Caco-2 (cell line): Measurements from ENCODE around the gene TRPM2. TPM values are rescaled to one million over a fixed set of nuclear protein-coding genes. Genes with fewer than 3 reads are reported as not detected.
A peak's percentile ranks its signal among the peaks of the same experiment; 100 is the strongest.

Experiments
- BruUV-seq: library from RNA; stranded (reverse); fragments of 400-500 nt; replicated peaks from 2 replicates; lab custom pipeline; 2021; lab: Mats Ljungman, UMichigan
- CTCF ChIA-PET: fragments of 300-600 bp; sonication (Branson Sonifier 250); formaldehyde crosslinking; loops from one replicate; lab custom pipeline; 2022; ENCODE audit warnings: antibody characterized with exemption; lab: Charles Lee
- POLR2A ChIA-PET: fragments of 300-600 bp; sonication (Branson Sonifier 250); formaldehyde crosslinking; loops from one replicate; lab custom pipeline; 2022; ENCODE audit warnings: antibody characterized with exemption; lab: Charles Lee
- DNase-seq, 2 experiments: peaks; one replicate each; pipeline versions ENCODE4 v3.0.0 to v3.0.0-alpha.2; 2020 to 2022
- H3K27me3 ChIP-seq: replicated peaks from 2 replicates; pipeline ENCODE4 v1.6.0; 2011; ENCODE audit warnings: low read length; ENCODE audit not compliant: control insufficient read depth, insufficient read depth
- H3K36me3 ChIP-seq: 2 replicates; pipeline ENCODE4 v1.5.1; 2011; ENCODE audit warnings: low read length; ENCODE audit not compliant: control insufficient read depth, insufficient read depth
- H3K4me1 ChIP-seq: fragments of 250-450 bp; sonication (Bioruptor Pico); 2 replicates; pipeline ENCODE4 v1.5.1; 2020; ENCODE audit warnings: mild to moderate bottlenecking
- H3K4me3 ChIP-seq: 2 replicates; pipeline ENCODE4 v1.5.1; 2011; ENCODE audit warnings: low read depth, mild to moderate bottlenecking, control low read depth, low read length
- H3K9me3 ChIP-seq: fragments of 250-450 bp; sonication (Bioruptor Pico); 2 replicates; pipeline ENCODE4 v1.5.1; 2020; ENCODE audit warnings: mild to moderate bottlenecking, moderate library complexity
- H3K27ac Mint-ChIP-seq: one replicate; pipeline ENCODE4 v1.8.0; 2022; ENCODE audit warnings: mixed read lengths; ENCODE audit not compliant: unreplicated experiment
- H3K27me3 Mint-ChIP-seq: one replicate; pipeline ENCODE4 v1.8.0; 2022; ENCODE audit warnings: mixed read lengths; ENCODE audit not compliant: insufficient read depth, unreplicated experiment
- H3K36me3 Mint-ChIP-seq: one replicate; pipeline ENCODE4 v1.8.0; 2022; ENCODE audit warnings: mild to moderate bottlenecking, mixed read lengths; ENCODE audit not compliant: insufficient read depth, unreplicated experiment
- H3K4me1 Mint-ChIP-seq: one replicate; pipeline ENCODE4 v1.8.0; 2022; ENCODE audit warnings: low read depth, mixed read lengths; ENCODE audit not compliant: unreplicated experiment
- H3K4me3 Mint-ChIP-seq: one replicate; pipeline ENCODE4 v1.8.0; 2022; ENCODE audit warnings: mild to moderate bottlenecking, moderate library complexity, mixed read lengths; ENCODE audit not compliant: unreplicated experiment
- H3K9me3 Mint-ChIP-seq: one replicate; pipeline ENCODE4 v1.8.0; 2022; ENCODE audit warnings: mixed read lengths; ENCODE audit not compliant: unreplicated experiment
- intact Hi-C: fragments of 100-400 bp; cut with micrococcal nuclease; formaldehyde crosslinking; loops from one replicate; pipeline ENCODE4 v1.10.0; 2022; ENCODE audit not compliant: unreplicated experiment
- total RNA-seq: library from RNA; stranded (reverse); gene quantifications from 2 replicates; pipeline ENCODE4 v1.2.3, GENCODE V29; 2022
- TF ChIP-seq, protein P1 (sequence below), 2 experiments: fragments of 200-600 bp in 1 of 2; IDR thresholded peaks; 1 replicate in 1 of 2; 2 replicates in 1 of 2; pipeline versions ENCODE4 v1.5.1 to v1.8.0; 2011 to 2022; ENCODE audit warnings: antibody characterized with exemption in 1 of 2, control low read depth in 1 of 2, inconsistent platforms in 1 of 2, low read depth in 1 of 2, low read length in 1 of 2, mild to moderate bottlenecking in 1 of 2, moderate library complexity in 1 of 2; ENCODE audit not compliant: insufficient read depth in 1 of 2, severe bottlenecking in 1 of 2, unreplicated experiment in 1 of 2

The TRPM2 gene
- total RNA-seq, 1 experiment from 2014 or later, result 0.20 TPM

GRCh38 chr21:44462086-44462833, 108.8 kb downstream of the TRPM2 start:
- H3K36me3 Mint-ChIP-seq, result no peaks in the 10 kb centered on the region
- no peaks in the 10 kb centered on the region for H3K27me3 Mint-ChIP-seq
- intact Hi-C loops, result no loop called here
- H3K9me3 ChIP-seq, result no peaks in the 10 kb centered on the region
- peaks cover 20% of the 10 kb centered on the region for H3K4me1 ChIP-seq
- H3K36me3 ChIP-seq, result no peaks in the 10 kb centered on the region
- ChIA-PET POLR2A (no interaction called here), CTCF (interaction anchor here (0.5 to 1.0 kb wide), 4 partner anchors 80 to 331 kb away, joined by 3 to 4 read pairs (median 4); partner anchors contain the start of gene CFAP410)
- no peak for DNase-seq
- no peak overlapping the region for H3K4me3 ChIP-seq
- no TSS peak for BruUV-seq
- H3K4me3 Mint-ChIP-seq, result no peak overlapping the region
- no peaks in the 10 kb centered on the region for H3K27me3 ChIP-seq
- no peak overlapping the region for H3K27ac Mint-ChIP-seq
- TF ChIP-seq, protein P1, sequence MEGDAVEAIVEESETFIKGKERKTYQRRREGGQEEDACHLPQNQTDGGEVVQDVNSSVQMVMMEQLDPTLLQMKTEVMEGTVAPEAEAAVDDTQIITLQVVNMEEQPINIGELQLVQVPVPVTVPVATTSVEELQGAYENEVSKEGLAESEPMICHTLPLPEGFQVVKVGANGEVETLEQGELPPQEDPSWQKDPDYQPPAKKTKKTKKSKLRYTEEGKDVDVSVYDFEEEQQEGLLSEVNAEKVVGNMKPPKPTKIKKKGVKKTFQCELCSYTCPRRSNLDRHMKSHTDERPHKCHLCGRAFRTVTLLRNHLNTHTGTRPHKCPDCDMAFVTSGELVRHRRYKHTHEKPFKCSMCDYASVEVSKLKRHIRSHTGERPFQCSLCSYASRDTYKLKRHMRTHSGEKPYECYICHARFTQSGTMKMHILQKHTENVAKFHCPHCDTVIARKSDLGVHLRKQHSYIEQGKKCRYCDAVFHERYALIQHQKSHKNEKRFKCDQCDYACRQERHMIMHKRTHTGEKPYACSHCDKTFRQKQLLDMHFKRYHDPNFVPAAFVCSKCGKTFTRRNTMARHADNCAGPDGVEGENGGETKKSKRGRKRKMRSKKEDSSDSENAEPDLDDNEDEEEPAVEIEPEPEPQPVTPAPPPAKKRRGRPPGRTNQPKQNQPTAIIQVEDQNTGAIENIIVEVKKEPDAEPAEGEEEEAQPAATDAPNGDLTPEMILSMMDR (IDR thresholded peaks at IDR 0.05; ENCODE audit: insufficient read depth in 1 of 2, low read depth in 1 of 2, low read length in 1 of 2, severe bottlenecking in 1 of 2, unreplicated experiment in 1 of 2), result no peak
- peaks cover 9% of the 10 kb centered on the region for H3K9me3 Mint-ChIP-seq
- peaks cover 7% of the 10 kb centered on the region for H3K4me1 Mint-ChIP-seq

- H3K36me3 ChIP-seq, result no peaks in the 10 kb centered on the region
- H3K27ac Mint-ChIP-seq, result no peak overlapping the region
- H3K4me3 ChIP-seq, result no peak overlapping the region
- H3K27me3 ChIP-seq, result no peaks in the 10 kb centered on the region
- intact Hi-C loops, result no loop called here
- ChIA-PET CTCF (no interaction called here), POLR2A (no interaction called here)
- peaks cover 7% of the 10 kb centered on the region for H3K4me1 Mint-ChIP-seq
- no peaks in the 10 kb centered on the region for H3K27me3 Mint-ChIP-seq
- BruUV-seq, result no TSS peak
- H3K9me3 ChIP-seq, result no peaks in the 10 kb centered on the region
- H3K4me1 ChIP-seq, result peaks cover 16% of the 10 kb centered on the region
- DNase-seq, result no peak
- TF ChIP-seq, protein P1 (IDR thresholded peaks at IDR 0.05; ENCODE audit: insufficient read depth in 1 of 2, low read depth in 1 of 2, low read length in 1 of 2, severe bottlenecking in 1 of 2, unreplicated experiment in 1 of 2), result no peak
- H3K9me3 Mint-ChIP-seq, result peaks cover 9% of the 10 kb centered on the region
- no peak overlapping the region for H3K4me3 Mint-ChIP-seq
- H3K36me3 Mint-ChIP-seq, result no peaks in the 10 kb centered on the region
These were observed 109.4 kb downstream of the TRPM2 start for GRCh38 chr21:44462834-44463200.

GRCh38 chr21:44463724-44464123, 110.3 kb downstream of the TRPM2 start:
- Histone ChIP-seq H3K4me1 (peaks cover 8% of the 10 kb centered on the region; the same call in 1 of the 2 replicates), H3K9me3 (no peaks in the 10 kb centered on the region), H3K27me3 (no peaks in the 10 kb centered on the region), H3K4me3 (no peak overlapping the region), H3K36me3 (no peaks in the 10 kb centered on the region)
- TF ChIP-seq, protein P1 (IDR thresholded peaks at IDR 0.05; ENCODE audit: insufficient read depth in 1 of 2, low read depth in 1 of 2, low read length in 1 of 2, severe bottlenecking in 1 of 2, unreplicated experiment in 1 of 2), result no peak
- BruUV-seq, result no TSS peak
- Mint-ChIP-seq H3K4me1 (peaks cover 3% of the 10 kb centered on the region), H3K36me3 (no peaks in the 10 kb centered on the region), H3K9me3 (peaks cover 9% of the 10 kb centered on the region), H3K27ac (peak overlapping the region; percentile 23), H3K4me3 (no peak overlapping the region), H3K27me3 (no peaks in the 10 kb centered on the region)
- intact Hi-C loops, result no loop called here
- CTCF ChIA-PET, result no interaction called here
- DNase-seq, result no peak
- POLR2A ChIA-PET, result no interaction called here
